ENCODE results near the gene PSMD2. TPM values are rescaled to one million over a fixed set of nuclear protein-coding genes. Genes with fewer than 3 reads are reported as not detected.

The PSMD2 gene
- total and polyA plus RNA-seq, 7 donors: 105 to 246 (median 174) TPM

DNA sequence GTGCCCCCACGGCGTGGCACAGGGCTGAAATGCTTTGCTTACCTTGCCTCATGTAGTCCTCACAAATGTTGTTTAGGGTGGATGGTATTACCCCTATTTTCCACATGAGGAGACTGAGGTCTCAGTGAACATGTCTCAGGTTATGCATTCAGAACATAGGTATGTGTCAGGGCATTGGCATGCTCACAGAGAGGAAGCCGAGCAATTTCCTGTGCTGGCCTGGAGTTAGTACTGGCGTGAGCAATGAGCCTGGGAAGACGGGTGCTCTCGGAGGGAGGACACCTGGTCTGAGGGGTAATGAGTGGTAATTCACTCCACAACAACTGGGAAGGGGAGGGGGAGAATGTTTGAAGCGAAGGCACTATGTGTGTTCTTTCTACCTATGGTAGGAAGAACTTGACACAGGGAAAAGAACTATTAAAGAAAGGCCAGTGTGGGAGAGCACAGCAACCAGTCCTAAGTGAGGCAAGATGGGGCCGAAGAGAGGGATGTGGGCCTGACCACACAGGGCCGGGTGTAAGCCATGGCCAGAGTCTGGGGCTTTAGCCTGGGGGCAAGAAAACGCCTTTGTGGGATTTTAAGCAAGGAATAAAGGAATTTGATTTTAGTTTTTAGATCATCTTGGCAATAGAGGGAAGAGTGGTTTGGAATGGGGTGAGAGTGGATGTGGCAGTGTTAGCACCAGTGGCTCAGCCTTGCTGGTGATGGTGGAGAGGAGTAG is 33.5 kb downstream of the PSMD2 start:
- 86 to 89% methylated on average over 10 of the region's 10 CpGs for WGBS, 2 donors
- H3K27me3 ChIP-seq: no peaks in the 10 kb centered on the region
- DNase-seq: no peak
- TF ChIP-seq, protein P1, sequence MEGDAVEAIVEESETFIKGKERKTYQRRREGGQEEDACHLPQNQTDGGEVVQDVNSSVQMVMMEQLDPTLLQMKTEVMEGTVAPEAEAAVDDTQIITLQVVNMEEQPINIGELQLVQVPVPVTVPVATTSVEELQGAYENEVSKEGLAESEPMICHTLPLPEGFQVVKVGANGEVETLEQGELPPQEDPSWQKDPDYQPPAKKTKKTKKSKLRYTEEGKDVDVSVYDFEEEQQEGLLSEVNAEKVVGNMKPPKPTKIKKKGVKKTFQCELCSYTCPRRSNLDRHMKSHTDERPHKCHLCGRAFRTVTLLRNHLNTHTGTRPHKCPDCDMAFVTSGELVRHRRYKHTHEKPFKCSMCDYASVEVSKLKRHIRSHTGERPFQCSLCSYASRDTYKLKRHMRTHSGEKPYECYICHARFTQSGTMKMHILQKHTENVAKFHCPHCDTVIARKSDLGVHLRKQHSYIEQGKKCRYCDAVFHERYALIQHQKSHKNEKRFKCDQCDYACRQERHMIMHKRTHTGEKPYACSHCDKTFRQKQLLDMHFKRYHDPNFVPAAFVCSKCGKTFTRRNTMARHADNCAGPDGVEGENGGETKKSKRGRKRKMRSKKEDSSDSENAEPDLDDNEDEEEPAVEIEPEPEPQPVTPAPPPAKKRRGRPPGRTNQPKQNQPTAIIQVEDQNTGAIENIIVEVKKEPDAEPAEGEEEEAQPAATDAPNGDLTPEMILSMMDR (IDR thresholded peaks at IDR 0.05): no peak
- TF ChIP-seq POLR2AphosphoS5 (IDR thresholded peaks at IDR 0.05) (peak in 1 of 4 donors; percentile 25), EP300 (IDR thresholded peaks at IDR 0.05) (no peak)
- intact Hi-C loops (cut with DNase I): loop anchor here (10.0 kb wide), 1 partner anchor 698 kb away; the partner anchor contains the start of gene KLHL24
- H3K4me3 ChIP-seq: no peak overlapping the region
- H3K9me3 ChIP-seq: no peaks in the 10 kb centered on the region
- peak overlapping the region; percentile 17 to 100 (median 80) for H3K27ac ChIP-seq
- H3K4me1 ChIP-seq: peaks cover 3 to 25% (median 20%) of the 10 kb centered on the region in 4 donors
- H3K36me3 ChIP-seq: peaks cover 43 to 78% (median 75%) of the 10 kb centered on the region in 4 donors

DNA sequence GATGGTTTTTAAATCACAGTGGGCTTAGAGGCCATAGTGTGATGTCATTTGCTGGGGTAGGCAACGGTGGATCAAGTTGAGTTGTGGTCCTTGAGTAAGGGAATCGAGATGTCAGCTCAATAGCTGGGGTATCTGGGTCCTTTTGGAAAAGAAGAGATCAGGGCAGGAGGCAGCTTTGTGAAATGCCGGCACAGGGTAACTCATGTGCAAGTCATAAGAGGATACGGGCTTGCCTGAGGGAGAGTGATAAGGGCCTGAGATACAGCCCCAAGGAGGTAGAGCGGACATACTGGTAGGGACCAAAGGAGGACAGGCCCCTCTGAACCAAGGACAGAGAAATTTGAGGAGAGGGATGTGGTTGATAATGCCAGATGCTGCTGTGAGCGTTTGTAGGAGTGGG is 34.1 kb downstream of the PSMD2 start:
- no peak for TF ChIP-seq EP300 (IDR thresholded peaks at IDR 0.05)
- TF ChIP-seq POLR2AphosphoS5 (IDR thresholded peaks at IDR 0.05): no peak
- no peak for TF ChIP-seq POLR2A (IDR thresholded peaks at IDR 0.05)
- TF ChIP-seq, protein P1 (IDR thresholded peaks at IDR 0.05): no peak
- Histone ChIP-seq H3K4me3 (no peak overlapping the region), H3K4me1 (peaks cover 3 to 32% (median 27%) of the 10 kb centered on the region in 4 donors), H3K9me3 (no peaks in the 10 kb centered on the region), H3K36me3 (peaks cover 36 to 72% (median 69%) of the 10 kb centered on the region in 4 donors), H3K27ac (peak overlapping the region in 3 of 4 donors; percentile 61 to 100 (median 99)), H3K27me3 (no peaks in the 10 kb centered on the region)
- 84 to 90% methylated on average over 6 of the region's 6 CpGs for WGBS, 2 donors
- no peak for DNase-seq
- intact Hi-C loops (cut with DNase I): loop anchor here (10.0 kb wide), 1 partner anchor 698 kb away; the partner anchor contains the start of gene KLHL24

DNA sequence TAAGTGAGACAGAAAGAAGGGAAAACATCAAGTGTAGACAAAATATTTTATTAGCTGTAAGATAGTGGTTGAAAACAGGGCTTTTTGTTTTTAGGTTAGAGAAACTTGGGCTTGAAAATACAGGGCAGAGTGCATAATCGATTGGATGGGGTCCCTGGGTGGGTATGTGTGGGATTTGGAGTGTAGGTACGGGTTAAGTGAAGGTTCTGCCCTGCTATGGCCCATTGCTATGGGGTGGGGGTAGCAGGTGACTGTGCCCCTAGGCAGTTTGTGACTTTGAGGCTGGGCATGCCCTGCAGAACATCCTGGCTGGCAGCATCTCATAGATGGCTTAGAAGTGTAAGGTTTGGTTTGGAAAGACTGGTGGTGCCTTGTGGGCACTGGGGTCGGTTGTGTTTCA is 34.7 kb downstream of the PSMD2 start:
- peak overlapping the region in 3 of 4 donors; percentile 61 to 100 (median 99) for H3K27ac ChIP-seq
- H3K9me3 ChIP-seq: no peaks in the 10 kb centered on the region
- no peak for DNase-seq
- H3K27me3 ChIP-seq: no peaks in the 10 kb centered on the region
- TF ChIP-seq POLR2A (IDR thresholded peaks at IDR 0.05): no peak
- no peak overlapping the region for H3K4me3 ChIP-seq
- H3K4me1 ChIP-seq: peaks cover 3 to 35% (median 32%) of the 10 kb centered on the region in 4 donors
- WGBS, 2 donors: 83 to 89% methylated on average over 3 of the region's 3 CpGs
- intact Hi-C loops (cut with DNase I): loop anchor here (10.0 kb wide), 1 partner anchor 699 kb away; the partner anchor contains the start of gene KLHL24
- H3K36me3 ChIP-seq: peaks cover 31 to 67% (median 64%) of the 10 kb centered on the region in 4 donors

DNA sequence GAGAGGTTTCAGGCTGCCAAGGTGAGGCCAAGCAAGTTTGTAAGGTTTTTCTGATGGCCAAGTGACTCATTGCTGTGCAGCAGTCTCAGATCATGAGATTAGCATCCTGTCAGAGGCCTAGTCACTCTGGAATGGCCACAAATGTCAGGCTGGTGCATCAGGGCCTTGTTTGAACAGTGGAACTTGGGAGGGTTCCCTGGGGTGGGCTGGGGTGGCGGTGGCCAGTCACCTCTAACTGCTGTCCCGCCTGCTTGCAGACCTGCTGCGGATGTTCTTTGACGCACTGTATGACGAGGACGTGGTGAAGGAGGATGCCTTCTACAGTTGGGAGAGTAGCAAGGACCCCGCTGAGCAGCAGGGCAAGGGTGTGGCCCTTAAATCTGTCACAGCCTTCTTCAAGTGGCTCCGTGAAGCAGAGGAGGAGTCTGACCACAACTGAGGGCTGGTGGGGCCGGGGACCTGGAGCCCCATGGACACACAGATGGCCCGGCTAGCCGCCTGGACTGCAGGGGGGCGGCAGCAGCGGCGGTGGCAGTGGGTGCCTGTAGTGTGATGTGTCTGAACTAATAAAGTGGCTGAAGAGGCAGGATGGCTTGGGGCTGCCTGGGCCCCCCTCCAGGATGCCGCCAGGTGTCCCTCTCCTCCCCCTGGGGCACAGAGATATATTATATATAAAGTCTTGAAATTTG is 35.6 kb downstream of the PSMD2 start:
- Histone ChIP-seq H3K4me1 (peaks cover 3 to 45% (median 41%) of the 10 kb centered on the region in 4 donors), H3K4me3 (no peak overlapping the region), H3K27ac (peak overlapping the region; percentile 95 to 100 (median 99)), H3K27me3 (no peaks in the 10 kb centered on the region), H3K36me3 (peaks cover 22 to 58% (median 54%) of the 10 kb centered on the region in 4 donors), H3K9me3 (no peaks in the 10 kb centered on the region)
- intact Hi-C loops (cut with DNase I): loop anchor here (1.0 to 10.0 kb wide), 2 partner anchors 14 to 700 kb away; partner anchors contain the start of gene KLHL24
- DNase-seq: no peak
- WGBS, 2 donors: 79 to 82% methylated on average over 15 of the region's 15 CpGs
- TF ChIP-seq EP300 (IDR thresholded peaks at IDR 0.05): no peak
- TF ChIP-seq POLR2A (IDR thresholded peaks at IDR 0.05): no peak
- TF ChIP-seq POLR2AphosphoS5 (IDR thresholded peaks at IDR 0.05): no peak

DNA sequence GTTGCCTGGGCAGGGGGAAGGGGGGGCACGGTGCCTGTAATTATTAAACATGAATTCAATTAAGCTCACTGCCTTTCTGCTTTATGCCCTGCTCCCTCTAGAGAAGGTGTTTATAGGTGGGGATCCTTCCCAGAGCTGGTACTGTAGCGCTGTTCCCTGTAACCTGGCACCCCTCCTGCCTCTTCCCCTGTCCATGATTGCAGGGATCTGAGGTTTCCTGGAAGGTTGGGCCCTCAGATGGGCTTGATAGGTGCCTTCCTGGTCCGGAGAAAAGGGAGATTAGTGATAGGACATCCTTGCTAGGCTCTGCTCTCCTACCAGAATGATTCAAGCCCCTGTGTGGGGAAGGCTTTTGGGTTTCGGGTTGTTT is 36.2 kb downstream of the PSMD2 start:
- TF ChIP-seq POLR2AphosphoS5 (IDR thresholded peaks at IDR 0.05): no peak
- TF ChIP-seq, protein P1 (IDR thresholded peaks at IDR 0.05): no peak
- 36 to 51% methylated on average over 4 of the region's 4 CpGs for WGBS, 2 donors
- Histone ChIP-seq H3K27me3 (no peaks in the 10 kb centered on the region), H3K27ac (peak overlapping the region; percentile 95 to 100 (median 99)), H3K9me3 (no peaks in the 10 kb centered on the region), H3K4me1 (peaks cover 3 to 48% (median 45%) of the 10 kb centered on the region in 4 donors), H3K36me3 (peaks cover 17 to 51% (median 48%) of the 10 kb centered on the region in 4 donors), H3K4me3 (peak overlapping the region in 3 of 4 donors; percentile 86 to 97 (median 87))
- no peak for DNase-seq
- intact Hi-C loops (cut with DNase I): loop anchor here (1.0 to 10.0 kb wide), 2 partner anchors 15 to 700 kb away; partner anchors contain the start of gene KLHL24

Data from sigmoid colon (tissue), 7 donors.